Measurements from ENCODE around the gene OOEP.

DNA sequence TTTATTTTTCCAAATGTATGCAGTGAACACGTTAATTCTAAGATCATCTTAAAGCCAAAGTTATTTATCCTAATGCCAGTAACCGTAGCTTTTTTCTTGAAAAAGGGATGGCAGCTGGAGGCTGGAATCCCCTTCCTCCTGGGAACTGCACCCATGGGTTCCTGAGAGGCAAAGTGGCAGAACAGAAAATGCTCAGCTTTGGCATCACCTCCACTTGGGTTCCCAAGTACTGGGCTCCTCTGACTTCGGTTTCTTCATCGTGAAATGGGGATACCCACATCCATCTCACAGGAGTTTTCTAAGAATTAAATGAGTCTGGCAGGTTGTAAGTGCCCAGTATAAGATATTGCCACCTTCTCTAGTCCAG is 18.7 kb upstream of the OOEP start:
- TF ChIP-seq, protein P1, sequence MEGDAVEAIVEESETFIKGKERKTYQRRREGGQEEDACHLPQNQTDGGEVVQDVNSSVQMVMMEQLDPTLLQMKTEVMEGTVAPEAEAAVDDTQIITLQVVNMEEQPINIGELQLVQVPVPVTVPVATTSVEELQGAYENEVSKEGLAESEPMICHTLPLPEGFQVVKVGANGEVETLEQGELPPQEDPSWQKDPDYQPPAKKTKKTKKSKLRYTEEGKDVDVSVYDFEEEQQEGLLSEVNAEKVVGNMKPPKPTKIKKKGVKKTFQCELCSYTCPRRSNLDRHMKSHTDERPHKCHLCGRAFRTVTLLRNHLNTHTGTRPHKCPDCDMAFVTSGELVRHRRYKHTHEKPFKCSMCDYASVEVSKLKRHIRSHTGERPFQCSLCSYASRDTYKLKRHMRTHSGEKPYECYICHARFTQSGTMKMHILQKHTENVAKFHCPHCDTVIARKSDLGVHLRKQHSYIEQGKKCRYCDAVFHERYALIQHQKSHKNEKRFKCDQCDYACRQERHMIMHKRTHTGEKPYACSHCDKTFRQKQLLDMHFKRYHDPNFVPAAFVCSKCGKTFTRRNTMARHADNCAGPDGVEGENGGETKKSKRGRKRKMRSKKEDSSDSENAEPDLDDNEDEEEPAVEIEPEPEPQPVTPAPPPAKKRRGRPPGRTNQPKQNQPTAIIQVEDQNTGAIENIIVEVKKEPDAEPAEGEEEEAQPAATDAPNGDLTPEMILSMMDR (conservative IDR thresholded peaks at IDR 0.05 in 1 of 2, IDR thresholded peaks at IDR 0.05 in 1 of 2; ENCODE audit: low read depth in 1 of 2, low read length in 2 of 2): no peak
- TF ChIP-seq EZH2 (IDR thresholded peaks at IDR 0.05; ENCODE audit: low read length, missing control alignments): no peak
